TTC549 (cell line): ENCODE data around the gene DDOST.

Source experiments
- FAIRE-seq: peaks from 2 replicates; lab custom pipeline; 2012; peaks lifted over from hg19 to GRCh38; lab: Jason Lieb, UNC

Gene DDOST

GRCh38 chr1:20658166-20658915 is 2.8 kb downstream of the DDOST start:
- no peak for FAIRE-seq

GRCh38 chr1:20657024-20657423 is 4.1 kb downstream of the DDOST start:
- no peak for FAIRE-seq

- FAIRE-seq: no peak
Observed at GRCh38 chr1:20654104-20654690, 7.0 kb downstream of the DDOST start.

- FAIRE-seq: no peak
Observed at GRCh38 chr1:20652300-20652699, 8.9 kb downstream of the DDOST start.

GRCh38 chr1:20648946-20649345 is 12.2 kb downstream of the DDOST start:
- FAIRE-seq: no peak

- FAIRE-seq: no peak
Observed at GRCh38 chr1:20648438-20648837, 12.7 kb downstream of the DDOST start.

GRCh38 chr1:20645414-20645813 is 15.8 kb downstream of the DDOST start:
- FAIRE-seq: no peak

- FAIRE-seq: no peak
Observed at GRCh38 chr1:20644416-20644815, 16.8 kb downstream of the DDOST start.

GRCh38 chr1:20643080-20643479 is 18.1 kb downstream of the DDOST start:
- no peak for FAIRE-seq

- FAIRE-seq: no peak
Observed at GRCh38 chr1:20641975-20642374, 19.2 kb downstream of the DDOST start.

- no peak for FAIRE-seq
Observed at GRCh38 chr1:20640183-20640597, 21.0 kb downstream of the DDOST start.

- FAIRE-seq: no peak
Observed at GRCh38 chr1:20636785-20637347, 24.3 kb downstream of the DDOST start.

GRCh38 chr1:20634594-20635084 is 26.5 kb downstream of the DDOST start:
- no peak for FAIRE-seq

- no peak for FAIRE-seq
Observed at GRCh38 chr1:20634065-20634593, 27.0 kb downstream of the DDOST start.

- FAIRE-seq: no peak
Observed at GRCh38 chr1:20633190-20634064, 27.7 kb downstream of the DDOST start, which contains the start of gene PINK1. PINK1 (plus strand) TSS chr1:20633458; CDS start chr1:20633549, 91 bp downstream.

- FAIRE-seq: no peak
Observed at GRCh38 chr1:20632386-20632785, 28.8 kb downstream of the DDOST start.

- no peak for FAIRE-seq
Observed at GRCh38 chr1:20630729-20631128, 30.4 kb downstream of the DDOST start.

GRCh38 chr1:20626524-20626923 is 34.6 kb downstream of the DDOST start:
- no peak for FAIRE-seq

- no peak for FAIRE-seq
Observed at GRCh38 chr1:20626098-20626427, 35.1 kb downstream of the DDOST start.

- FAIRE-seq: no peak
Observed at GRCh38 chr1:20625176-20626097, 35.7 kb downstream of the DDOST start.

- no peak for FAIRE-seq
Observed at GRCh38 chr1:20624709-20625108, 36.5 kb downstream of the DDOST start.
